H1 (cell line): ENCODE measurements around the gene HSPA4L. TPM values are rescaled to one million over a fixed set of nuclear protein-coding genes. Genes with fewer than 3 reads are reported as not detected.

ENCODE experiments used
- BCL11A ChIP-seq, 2 experiments: IDR thresholded peaks; one replicate each; pipeline ENCODE4 v1.6.1; 2011; ENCODE audit warnings: low read depth in 2 of 2, low read length in 2 of 2, mild to moderate bottlenecking in 2 of 2
- GTF2F1 ChIP-seq: IDR thresholded peaks from 2 replicates; pipeline ENCODE4 v1.6.1; 2012; ENCODE audit warnings: low read depth, low read length, improper control_type of control experiment, borderline replicate concordance
- KDM1A ChIP-seq: fragments of 200-600, 300-600 bp; sonication (generic); IDR thresholded peaks from 2 replicates; pipeline ENCODE4 v1.7.1; 2016; ENCODE audit warnings: mild to moderate bottlenecking, low read length, borderline replicate concordance
- RAD21 ChIP-seq, 2 experiments: IDR thresholded peaks in 1 of 2; conservative IDR thresholded peaks in 1 of 2; 2 replicates each; pipeline ENCODE4 v1.6.1; 2011; ENCODE audit warnings: low read depth in 2 of 2, low read length in 2 of 2, improper control_type of control experiment in 1 of 2, inconsistent platforms in 1 of 2, mild to moderate bottlenecking in 1 of 2, moderate library complexity in 1 of 2
- SIN3A ChIP-seq, 2 experiments: IDR thresholded peaks in 1 of 2; conservative IDR thresholded peaks in 1 of 2; 2 replicates each; pipeline ENCODE4 v1.6.1; 2011 to 2012; ENCODE audit warnings: low read length in 2 of 2, improper control_type of control experiment in 1 of 2, low read depth in 1 of 2, mild to moderate bottlenecking in 1 of 2
- TAF1 ChIP-seq: IDR thresholded peaks from 2 replicates; pipeline ENCODE4 v1.6.1; 2011; ENCODE audit warnings: mild to moderate bottlenecking, low read depth, low read length
- YY1 ChIP-seq: IDR thresholded peaks from 2 replicates; pipeline ENCODE4 v1.6.1; 2011; ENCODE audit warnings: low read depth, mild to moderate bottlenecking, low read length
- polyA plus RNA-seq, 7 experiments: library from polyadenylated mRNA; depleted of rRNA in 3 of 7; stranded (reverse) in 5 of 7; unstranded in 2 of 7; fragments of >200 nt in 5 of 7; fragments of 200-250 nt in 2 of 7; gene quantifications; 1 replicate in 5 of 7; 2 replicates in 1 of 7; 4 replicates in 1 of 7; pipeline versions ENCODE4 v1.2.1 to v1.2.3, GENCODE V29; 2011 to 2013; ENCODE audit warnings: missing spikeins in 2 of 7, mixed read lengths in 2 of 7
- total RNA-seq: library from RNA; stranded (reverse); fragmentation: NEBNext Ultra II Directional; extraction: Animal tissue kit (Norgen Biotek cat#: 25700); gene quantifications from 2 replicates; pipeline ENCODE4 v1.2.1, GENCODE V29; 2021
- TF ChIP-seq, protein P1 (sequence below): IDR thresholded peaks from 2 replicates; pipeline ENCODE4 v1.6.1; 2011; ENCODE audit warnings: low read depth, mild to moderate bottlenecking, low read length; ENCODE audit not compliant: insufficient read depth
- TF ChIP-seq, protein P2 (sequence below): fragments of 300-600 bp; sonication (generic); IDR thresholded peaks from 2 replicates; pipeline ENCODE4 v1.7.1; 2012; ENCODE audit warnings: low read length, moderate library complexity, mild to moderate bottlenecking, inconsistent platforms; ENCODE audit not compliant: insufficient replicate concordance

The HSPA4L gene
- total and polyA plus RNA-seq, 2 of the 8 experiments (the other 6 are each of a cell fraction or from before 2014, with no cell fraction given) = 0.65 to 4.7 TPM

DNA sequence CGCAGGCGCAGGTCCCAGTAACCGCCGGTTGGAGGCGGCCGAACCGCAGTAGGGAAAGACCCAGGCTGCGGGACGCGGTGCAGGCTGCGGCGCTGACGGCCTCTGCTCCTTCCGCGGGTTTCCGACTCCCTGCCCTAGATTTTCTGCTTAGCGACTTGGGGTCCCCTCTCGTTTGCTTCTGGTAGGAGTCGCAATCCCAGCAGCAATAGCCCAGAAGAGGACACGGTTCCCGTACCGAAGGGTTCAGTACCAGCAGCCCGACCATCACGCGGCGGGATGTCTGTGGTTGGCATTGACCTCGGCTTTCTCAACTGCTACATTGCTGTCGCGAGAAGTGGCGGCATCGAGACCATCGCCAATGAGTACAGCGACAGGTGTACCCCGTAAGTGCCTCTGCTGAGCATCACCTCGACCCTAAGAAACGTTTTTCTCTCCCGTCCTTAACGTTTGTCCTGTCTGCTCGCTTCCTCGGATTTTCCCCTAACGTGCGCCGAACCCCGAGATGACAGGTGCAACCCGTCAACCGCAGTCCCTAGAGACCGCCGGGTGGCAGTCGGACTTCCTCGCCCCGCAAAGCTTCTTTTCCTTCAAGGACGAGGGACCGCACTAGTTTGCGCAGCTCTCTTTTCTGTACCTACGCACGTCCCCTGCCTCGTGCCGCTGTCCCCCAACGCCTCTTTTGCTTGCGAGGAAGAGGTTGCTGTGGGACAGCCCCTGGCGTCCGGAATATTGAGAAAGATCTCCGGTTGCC is at the start of gene HSPA4L (continued):
- TF ChIP-seq YY1 = no peak
- no peak for TF ChIP-seq GTF2F1
- peak; percentile 68 to 75; a peak in 2 of 4 replicates for TF ChIP-seq SIN3A (conservative IDR thresholded peaks at IDR 0.05 in 1 of 2, IDR thresholded peaks at IDR 0.05 in 1 of 2; ENCODE audit: low read depth in 1 of 2, low read length in 2 of 2)
- TF ChIP-seq RAD21 (IDR thresholded peaks at IDR 0.05 in 1 of 2, conservative IDR thresholded peaks at IDR 0.05 in 1 of 2; ENCODE audit: low read depth in 2 of 2, low read length in 2 of 2) = peak; percentile 44 to 62
- TF ChIP-seq KDM1A = no peak
- TF ChIP-seq TAF1 = peak; percentile 81
- TF ChIP-seq, protein P1, sequence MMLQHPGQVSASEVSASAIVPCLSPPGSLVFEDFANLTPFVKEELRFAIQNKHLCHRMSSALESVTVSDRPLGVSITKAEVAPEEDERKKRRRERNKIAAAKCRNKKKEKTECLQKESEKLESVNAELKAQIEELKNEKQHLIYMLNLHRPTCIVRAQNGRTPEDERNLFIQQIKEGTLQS = no peak
- TF ChIP-seq, protein P2, sequence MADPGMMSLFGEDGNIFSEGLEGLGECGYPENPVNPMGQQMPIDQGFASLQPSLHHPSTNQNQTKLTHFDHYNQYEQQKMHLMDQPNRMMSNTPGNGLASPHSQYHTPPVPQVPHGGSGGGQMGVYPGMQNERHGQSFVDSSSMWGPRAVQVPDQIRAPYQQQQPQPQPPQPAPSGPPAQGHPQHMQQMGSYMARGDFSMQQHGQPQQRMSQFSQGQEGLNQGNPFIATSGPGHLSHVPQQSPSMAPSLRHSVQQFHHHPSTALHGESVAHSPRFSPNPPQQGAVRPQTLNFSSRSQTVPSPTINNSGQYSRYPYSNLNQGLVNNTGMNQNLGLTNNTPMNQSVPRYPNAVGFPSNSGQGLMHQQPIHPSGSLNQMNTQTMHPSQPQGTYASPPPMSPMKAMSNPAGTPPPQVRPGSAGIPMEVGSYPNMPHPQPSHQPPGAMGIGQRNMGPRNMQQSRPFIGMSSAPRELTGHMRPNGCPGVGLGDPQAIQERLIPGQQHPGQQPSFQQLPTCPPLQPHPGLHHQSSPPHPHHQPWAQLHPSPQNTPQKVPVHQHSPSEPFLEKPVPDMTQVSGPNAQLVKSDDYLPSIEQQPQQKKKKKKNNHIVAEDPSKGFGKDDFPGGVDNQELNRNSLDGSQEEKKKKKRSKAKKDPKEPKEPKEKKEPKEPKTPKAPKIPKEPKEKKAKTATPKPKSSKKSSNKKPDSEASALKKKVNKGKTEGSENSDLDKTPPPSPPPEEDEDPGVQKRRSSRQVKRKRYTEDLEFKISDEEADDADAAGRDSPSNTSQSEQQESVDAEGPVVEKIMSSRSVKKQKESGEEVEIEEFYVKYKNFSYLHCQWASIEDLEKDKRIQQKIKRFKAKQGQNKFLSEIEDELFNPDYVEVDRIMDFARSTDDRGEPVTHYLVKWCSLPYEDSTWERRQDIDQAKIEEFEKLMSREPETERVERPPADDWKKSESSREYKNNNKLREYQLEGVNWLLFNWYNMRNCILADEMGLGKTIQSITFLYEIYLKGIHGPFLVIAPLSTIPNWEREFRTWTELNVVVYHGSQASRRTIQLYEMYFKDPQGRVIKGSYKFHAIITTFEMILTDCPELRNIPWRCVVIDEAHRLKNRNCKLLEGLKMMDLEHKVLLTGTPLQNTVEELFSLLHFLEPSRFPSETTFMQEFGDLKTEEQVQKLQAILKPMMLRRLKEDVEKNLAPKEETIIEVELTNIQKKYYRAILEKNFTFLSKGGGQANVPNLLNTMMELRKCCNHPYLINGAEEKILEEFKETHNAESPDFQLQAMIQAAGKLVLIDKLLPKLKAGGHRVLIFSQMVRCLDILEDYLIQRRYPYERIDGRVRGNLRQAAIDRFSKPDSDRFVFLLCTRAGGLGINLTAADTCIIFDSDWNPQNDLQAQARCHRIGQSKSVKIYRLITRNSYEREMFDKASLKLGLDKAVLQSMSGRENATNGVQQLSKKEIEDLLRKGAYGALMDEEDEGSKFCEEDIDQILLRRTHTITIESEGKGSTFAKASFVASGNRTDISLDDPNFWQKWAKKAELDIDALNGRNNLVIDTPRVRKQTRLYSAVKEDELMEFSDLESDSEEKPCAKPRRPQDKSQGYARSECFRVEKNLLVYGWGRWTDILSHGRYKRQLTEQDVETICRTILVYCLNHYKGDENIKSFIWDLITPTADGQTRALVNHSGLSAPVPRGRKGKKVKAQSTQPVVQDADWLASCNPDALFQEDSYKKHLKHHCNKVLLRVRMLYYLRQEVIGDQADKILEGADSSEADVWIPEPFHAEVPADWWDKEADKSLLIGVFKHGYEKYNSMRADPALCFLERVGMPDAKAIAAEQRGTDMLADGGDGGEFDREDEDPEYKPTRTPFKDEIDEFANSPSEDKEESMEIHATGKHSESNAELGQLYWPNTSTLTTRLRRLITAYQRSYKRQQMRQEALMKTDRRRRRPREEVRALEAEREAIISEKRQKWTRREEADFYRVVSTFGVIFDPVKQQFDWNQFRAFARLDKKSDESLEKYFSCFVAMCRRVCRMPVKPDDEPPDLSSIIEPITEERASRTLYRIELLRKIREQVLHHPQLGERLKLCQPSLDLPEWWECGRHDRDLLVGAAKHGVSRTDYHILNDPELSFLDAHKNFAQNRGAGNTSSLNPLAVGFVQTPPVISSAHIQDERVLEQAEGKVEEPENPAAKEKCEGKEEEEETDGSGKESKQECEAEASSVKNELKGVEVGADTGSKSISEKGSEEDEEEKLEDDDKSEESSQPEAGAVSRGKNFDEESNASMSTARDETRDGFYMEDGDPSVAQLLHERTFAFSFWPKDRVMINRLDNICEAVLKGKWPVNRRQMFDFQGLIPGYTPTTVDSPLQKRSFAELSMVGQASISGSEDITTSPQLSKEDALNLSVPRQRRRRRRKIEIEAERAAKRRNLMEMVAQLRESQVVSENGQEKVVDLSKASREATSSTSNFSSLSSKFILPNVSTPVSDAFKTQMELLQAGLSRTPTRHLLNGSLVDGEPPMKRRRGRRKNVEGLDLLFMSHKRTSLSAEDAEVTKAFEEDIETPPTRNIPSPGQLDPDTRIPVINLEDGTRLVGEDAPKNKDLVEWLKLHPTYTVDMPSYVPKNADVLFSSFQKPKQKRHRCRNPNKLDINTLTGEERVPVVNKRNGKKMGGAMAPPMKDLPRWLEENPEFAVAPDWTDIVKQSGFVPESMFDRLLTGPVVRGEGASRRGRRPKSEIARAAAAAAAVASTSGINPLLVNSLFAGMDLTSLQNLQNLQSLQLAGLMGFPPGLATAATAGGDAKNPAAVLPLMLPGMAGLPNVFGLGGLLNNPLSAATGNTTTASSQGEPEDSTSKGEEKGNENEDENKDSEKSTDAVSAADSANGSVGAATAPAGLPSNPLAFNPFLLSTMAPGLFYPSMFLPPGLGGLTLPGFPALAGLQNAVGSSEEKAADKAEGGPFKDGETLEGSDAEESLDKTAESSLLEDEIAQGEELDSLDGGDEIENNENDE = no peak
- TF ChIP-seq BCL11A (IDR thresholded peaks at IDR 0.05; ENCODE audit: low read depth in 2 of 2, low read length in 2 of 2) = no peak
